Astrocyte of the cerebellum (primary cell): ENCODE results near the gene RPGRIP1.

Source experiments
- DNase-seq: peaks from one replicate; pipeline ENCODE4 v3.0.0-alpha.2; 2011; ENCODE audit warnings: low read depth
- H3K4me3 ChIP-seq: 2 replicates; pipeline ENCODE4 v1.5.1; 2011; ENCODE audit warnings: mild to moderate bottlenecking, low read depth, low read length, moderate library complexity
- in situ Hi-C: cut with HindIII; loops from 2 replicates; pipeline ENCODE4 v1.10.0; 2017; ENCODE audit warnings: low sequenced_read_pairs
- TF ChIP-seq, protein P1 (sequence below): IDR thresholded peaks from 2 replicates; pipeline ENCODE4 v1.5.1; 2012; ENCODE audit warnings: low read length, low read depth, moderate library complexity, mild to moderate bottlenecking; ENCODE audit errors: missing control alignments

Gene RPGRIP1

DNA sequence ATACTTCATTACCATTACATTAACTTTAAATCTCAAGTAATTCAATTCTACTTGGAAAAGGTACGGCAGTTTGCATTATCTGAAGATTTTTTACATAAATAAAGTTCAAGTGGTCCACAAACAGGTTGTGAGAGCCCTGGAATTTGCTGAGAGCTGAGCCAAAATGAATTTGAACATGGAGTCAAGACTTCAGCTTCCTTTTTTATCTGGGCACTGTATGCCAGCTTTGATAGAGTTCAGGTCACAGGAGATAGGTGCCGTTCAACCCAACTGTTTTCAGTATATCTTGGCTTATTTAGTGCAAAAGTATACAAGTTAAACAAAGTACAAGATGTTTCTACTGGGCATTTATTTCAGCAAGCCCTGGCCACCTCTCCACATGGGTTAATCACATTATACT lies 39.5 kb upstream of the RPGRIP1 start:
- DNase-seq, result no peak
- TF ChIP-seq, protein P1, sequence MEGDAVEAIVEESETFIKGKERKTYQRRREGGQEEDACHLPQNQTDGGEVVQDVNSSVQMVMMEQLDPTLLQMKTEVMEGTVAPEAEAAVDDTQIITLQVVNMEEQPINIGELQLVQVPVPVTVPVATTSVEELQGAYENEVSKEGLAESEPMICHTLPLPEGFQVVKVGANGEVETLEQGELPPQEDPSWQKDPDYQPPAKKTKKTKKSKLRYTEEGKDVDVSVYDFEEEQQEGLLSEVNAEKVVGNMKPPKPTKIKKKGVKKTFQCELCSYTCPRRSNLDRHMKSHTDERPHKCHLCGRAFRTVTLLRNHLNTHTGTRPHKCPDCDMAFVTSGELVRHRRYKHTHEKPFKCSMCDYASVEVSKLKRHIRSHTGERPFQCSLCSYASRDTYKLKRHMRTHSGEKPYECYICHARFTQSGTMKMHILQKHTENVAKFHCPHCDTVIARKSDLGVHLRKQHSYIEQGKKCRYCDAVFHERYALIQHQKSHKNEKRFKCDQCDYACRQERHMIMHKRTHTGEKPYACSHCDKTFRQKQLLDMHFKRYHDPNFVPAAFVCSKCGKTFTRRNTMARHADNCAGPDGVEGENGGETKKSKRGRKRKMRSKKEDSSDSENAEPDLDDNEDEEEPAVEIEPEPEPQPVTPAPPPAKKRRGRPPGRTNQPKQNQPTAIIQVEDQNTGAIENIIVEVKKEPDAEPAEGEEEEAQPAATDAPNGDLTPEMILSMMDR, result no peak

DNA sequence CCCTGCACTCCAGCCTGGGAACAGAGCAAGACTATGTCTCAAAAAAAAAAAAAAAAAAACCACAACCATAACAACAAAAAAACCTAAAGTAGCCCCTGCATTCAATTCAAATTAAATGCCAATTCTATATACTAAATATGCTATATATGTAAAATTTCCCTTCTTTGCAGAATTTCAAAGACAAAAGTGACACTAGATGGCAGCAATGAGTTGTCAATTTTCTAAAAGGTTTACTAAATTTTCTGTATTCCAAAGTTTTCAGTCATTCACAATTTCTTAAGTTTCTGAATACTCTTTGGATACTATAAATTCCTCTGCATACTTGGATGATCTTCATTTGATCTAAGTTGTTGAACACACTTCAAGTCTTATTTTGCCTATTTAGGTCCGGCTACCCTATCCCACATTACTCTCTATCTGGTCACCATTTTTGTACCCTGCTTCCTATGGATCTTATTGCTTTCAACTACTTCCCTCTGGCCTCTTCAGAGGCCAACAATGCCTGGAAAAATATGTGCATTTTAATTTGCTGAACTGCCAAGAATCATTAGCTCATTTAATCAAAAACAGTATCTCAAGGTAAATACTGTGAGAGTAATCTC lies 38.6 kb upstream of the RPGRIP1 start:
- in situ Hi-C loops, result no loop called here
- H3K4me3 ChIP-seq, result no peak overlapping the region
- TF ChIP-seq, protein P1, result peak; percentile 22
- DNase-seq, result peak; percentile 24

More for the DNA sequence above, 39.5 kb upstream of the RPGRIP1 start:
- in situ Hi-C loops, result no loop called here
- H3K4me3 ChIP-seq, result no peak overlapping the region

DNA sequence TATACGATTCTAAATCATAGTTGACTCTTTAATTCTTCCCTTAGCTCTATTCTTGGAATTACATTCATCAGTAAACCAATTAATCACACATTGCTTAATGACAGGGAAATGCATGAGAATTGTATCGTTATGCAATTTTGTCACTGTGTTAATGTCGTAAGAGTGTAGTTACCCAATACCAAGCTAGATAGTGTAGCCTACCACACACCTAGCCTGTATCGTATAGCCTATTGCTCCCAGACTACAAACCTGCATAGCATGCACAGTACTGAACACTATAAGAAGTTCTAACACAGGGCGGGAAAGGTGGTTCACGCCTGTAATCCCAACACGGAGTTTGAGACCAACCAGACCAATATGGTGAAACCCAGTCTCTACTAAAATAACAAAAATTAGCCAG lies 35.3 kb upstream of the RPGRIP1 start:
- TF ChIP-seq, protein P1, result no peak
- DNase-seq, result no peak
- H3K4me3 ChIP-seq, result no peak overlapping the region
- in situ Hi-C loops, result no loop called here

DNA sequence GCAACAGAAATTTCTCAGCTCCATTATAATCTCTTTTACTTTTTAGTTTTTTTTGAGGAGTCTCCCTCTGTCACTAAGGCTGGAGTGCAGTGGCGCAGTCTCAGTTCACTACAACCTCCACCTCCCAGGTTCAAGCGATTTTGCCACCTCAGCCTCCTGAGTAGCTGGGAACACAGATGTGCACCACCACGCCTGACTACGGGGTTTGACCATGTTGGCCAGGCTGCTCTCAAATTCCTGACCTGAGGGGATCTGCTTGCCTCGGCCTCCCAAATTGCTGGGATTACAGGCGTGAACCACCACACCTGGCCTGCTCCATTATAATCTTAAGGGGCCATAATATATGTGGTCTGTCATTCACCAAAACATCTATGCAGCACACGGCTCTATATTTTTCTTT lies 34.1 kb upstream of the RPGRIP1 start:
- DNase-seq, result no peak
- TF ChIP-seq, protein P1, result no peak
- in situ Hi-C loops, result no loop called here
- H3K4me3 ChIP-seq, result no peak overlapping the region

DNA sequence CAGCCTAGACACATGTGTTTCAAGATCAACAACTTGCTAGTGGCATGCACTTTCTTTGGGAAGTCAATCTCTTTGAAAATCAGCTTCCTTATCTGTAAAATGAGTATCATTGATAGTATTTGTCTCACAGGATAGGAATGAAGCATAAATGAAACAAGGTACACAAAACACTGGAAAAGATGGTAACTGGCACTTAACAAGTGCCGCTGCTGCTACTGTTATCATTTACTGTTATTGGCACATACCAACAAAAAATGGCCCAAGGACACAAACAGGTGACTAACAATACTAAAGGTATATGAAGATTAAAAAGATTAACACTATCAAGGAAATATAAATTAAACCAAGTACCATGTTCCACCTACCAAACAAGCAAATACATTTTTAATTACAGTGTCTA lies 31.5 kb upstream of the RPGRIP1 start:
- H3K4me3 ChIP-seq, result no peak overlapping the region
- in situ Hi-C loops, result no loop called here
- TF ChIP-seq, protein P1, result no peak
- no peak for DNase-seq

DNA sequence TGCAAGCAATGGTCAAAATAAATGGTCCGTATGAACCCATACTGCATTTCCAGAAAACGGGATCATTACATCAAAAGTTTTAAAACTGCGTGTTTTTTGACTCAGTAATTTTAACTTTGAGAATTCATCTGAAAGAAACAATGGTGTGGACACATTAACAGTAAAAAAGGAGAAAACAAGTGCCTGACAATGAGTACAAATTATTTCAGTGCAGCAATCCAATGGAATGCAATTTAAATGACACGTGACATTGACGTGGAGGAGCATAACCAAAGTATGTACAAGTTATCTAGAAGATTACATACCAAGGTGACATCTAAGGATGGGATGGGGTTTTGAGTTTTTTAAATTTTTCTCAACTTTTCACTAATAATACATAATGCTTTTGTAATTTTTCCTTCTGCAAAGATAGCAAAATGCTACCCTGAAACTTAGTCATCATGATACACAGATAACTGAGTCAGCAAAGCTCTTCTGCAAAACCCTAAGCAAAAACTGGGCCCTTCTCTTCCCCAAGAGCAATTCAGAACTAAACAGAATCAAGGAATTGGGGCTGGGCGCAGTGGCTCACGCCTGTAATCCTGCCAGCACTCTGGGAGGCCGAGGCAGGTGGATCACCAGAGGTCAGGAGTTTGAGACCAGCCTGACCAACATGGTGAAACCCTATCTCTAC lies 31.0 kb upstream of the RPGRIP1 start:
- in situ Hi-C loops, result no loop called here
- no peak for DNase-seq
- TF ChIP-seq, protein P1, result no peak
- H3K4me3 ChIP-seq, result no peak overlapping the region
